Measurements from ENCODE around the gene ABCA12.

ABCA12 gene

GRCh38 chr2:215066124-215066523 is 72.3 kb downstream of the ABCA12 start:
- TF ChIP-seq EZH2phosphoT487 (IDR thresholded peaks at IDR 0.05; ENCODE audit: low read length) (no peak), EZH2 (optimal IDR thresholded peaks at IDR 0.05; ENCODE audit: low read depth, low read length) (no peak)
- TF ChIP-seq, protein P1, sequence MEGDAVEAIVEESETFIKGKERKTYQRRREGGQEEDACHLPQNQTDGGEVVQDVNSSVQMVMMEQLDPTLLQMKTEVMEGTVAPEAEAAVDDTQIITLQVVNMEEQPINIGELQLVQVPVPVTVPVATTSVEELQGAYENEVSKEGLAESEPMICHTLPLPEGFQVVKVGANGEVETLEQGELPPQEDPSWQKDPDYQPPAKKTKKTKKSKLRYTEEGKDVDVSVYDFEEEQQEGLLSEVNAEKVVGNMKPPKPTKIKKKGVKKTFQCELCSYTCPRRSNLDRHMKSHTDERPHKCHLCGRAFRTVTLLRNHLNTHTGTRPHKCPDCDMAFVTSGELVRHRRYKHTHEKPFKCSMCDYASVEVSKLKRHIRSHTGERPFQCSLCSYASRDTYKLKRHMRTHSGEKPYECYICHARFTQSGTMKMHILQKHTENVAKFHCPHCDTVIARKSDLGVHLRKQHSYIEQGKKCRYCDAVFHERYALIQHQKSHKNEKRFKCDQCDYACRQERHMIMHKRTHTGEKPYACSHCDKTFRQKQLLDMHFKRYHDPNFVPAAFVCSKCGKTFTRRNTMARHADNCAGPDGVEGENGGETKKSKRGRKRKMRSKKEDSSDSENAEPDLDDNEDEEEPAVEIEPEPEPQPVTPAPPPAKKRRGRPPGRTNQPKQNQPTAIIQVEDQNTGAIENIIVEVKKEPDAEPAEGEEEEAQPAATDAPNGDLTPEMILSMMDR (IDR thresholded peaks at IDR 0.05; ENCODE audit: low read length), result no peak
- Histone ChIP-seq H3K79me2 (ENCODE audit: low read length) (no peaks in the 10 kb centered on the region), H3K9me2 (replicated peaks; ENCODE audit: insufficient read depth, low read length) (no peaks in the 10 kb centered on the region), H3K9ac (ENCODE audit: low read length) (no peak overlapping the region), H4K20me1 (ENCODE audit: insufficient read depth, low read length) (no peaks in the 10 kb centered on the region), H3K27ac (ENCODE audit: low read length) (no peak overlapping the region), H3K27me3 (replicated peaks; ENCODE audit: insufficient read depth, low read length) (no peaks in the 10 kb centered on the region), H2AFZ (ENCODE audit: low read length) (no peak overlapping the region), H3K4me2 (ENCODE audit: low read depth, low read length) (no peak overlapping the region), H3K36me3 (replicated peaks; ENCODE audit: insufficient read depth, low read length) (no peaks in the 10 kb centered on the region), H3F3A (ENCODE audit: insufficient read depth, low read length) (no peaks in the 10 kb centered on the region), H3K4me3 (ENCODE audit: low read length) (no peak overlapping the region), H3K4me1 (ENCODE audit: low read length) (no peaks in the 10 kb centered on the region), H3K9me3 (replicated peaks; ENCODE audit: insufficient read depth, low read length) (no peaks in the 10 kb centered on the region)
- DNase-seq, result no peak

DNA sequence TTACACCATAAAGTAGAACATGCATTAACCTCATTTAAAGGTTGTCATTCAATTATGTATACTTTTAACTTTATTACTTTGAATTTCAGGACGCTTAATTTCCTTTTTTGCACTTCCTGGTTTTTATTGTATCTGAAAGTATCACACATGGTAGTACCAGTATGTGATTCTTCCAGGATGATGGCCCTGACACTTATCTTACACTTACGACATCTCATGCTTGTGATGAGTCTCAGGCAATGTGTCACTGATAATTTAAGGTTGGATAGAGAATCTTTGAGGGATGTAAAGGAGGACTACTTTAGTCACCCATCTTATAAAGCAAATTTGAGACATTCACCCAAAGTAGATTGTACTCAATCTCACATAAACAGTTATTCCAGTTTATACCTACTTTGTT is 74.9 kb downstream of the ABCA12 start:
- Histone ChIP-seq H3K27ac (ENCODE audit: low read length) (no peak overlapping the region), H3K9me2 (replicated peaks; ENCODE audit: insufficient read depth, low read length) (no peaks in the 10 kb centered on the region), H3K79me2 (ENCODE audit: low read length) (no peaks in the 10 kb centered on the region), H2AFZ (ENCODE audit: low read length) (no peak overlapping the region), H4K20me1 (ENCODE audit: insufficient read depth, low read length) (no peaks in the 10 kb centered on the region), H3K4me1 (ENCODE audit: low read length) (no peaks in the 10 kb centered on the region), H3K27me3 (replicated peaks; ENCODE audit: insufficient read depth, low read length) (no peaks in the 10 kb centered on the region), H3K4me2 (ENCODE audit: low read depth, low read length) (no peak overlapping the region), H3K4me3 (ENCODE audit: low read length) (no peak overlapping the region), H3K9ac (ENCODE audit: low read length) (no peak overlapping the region), H3F3A (ENCODE audit: insufficient read depth, low read length) (no peaks in the 10 kb centered on the region), H3K9me3 (replicated peaks; ENCODE audit: insufficient read depth, low read length) (no peaks in the 10 kb centered on the region), H3K36me3 (replicated peaks; ENCODE audit: insufficient read depth, low read length) (no peaks in the 10 kb centered on the region)
- no peak for DNase-seq
- no peak for TF ChIP-seq EZH2phosphoT487 (IDR thresholded peaks at IDR 0.05; ENCODE audit: low read length)

DNA sequence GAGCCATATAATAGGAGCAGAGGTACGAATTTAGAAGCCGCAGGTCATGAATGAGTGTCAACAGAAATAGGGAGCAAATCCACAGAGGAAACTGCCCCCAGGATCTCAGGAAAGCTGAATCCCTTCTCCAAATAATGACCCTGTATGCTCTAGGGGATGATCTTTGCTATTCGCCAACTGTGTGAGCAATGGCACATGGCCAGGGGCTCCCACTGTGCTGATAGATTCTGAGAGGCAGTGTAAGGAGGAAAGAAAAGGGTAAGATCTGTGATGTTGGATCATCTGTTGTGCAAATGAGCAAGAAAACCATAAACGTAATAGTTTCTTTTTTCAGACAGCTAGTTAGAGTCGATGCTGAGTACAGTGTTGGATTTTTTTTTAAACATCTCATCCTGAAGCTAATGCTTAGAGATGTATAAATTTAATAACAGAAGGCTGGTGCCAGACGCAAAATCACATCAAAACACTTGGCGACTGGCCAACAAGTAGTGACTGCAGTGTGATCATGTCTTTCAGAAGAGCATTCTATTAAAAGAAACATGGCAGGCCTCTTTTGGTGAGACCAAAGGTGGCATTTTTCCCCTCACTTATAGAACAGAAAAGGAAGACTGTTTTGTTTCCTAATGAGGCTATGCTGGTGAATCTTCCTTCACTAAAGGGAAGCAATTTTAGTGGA is 77.4 kb downstream of the ABCA12 start:
- Histone ChIP-seq H3K9me2 (replicated peaks; ENCODE audit: insufficient read depth, low read length) (no peaks in the 10 kb centered on the region), H3K9ac (ENCODE audit: low read length) (no peak overlapping the region), H3F3A (ENCODE audit: insufficient read depth, low read length) (no peaks in the 10 kb centered on the region), H3K27me3 (replicated peaks; ENCODE audit: insufficient read depth, low read length) (no peaks in the 10 kb centered on the region), H3K4me2 (ENCODE audit: low read depth, low read length) (no peak overlapping the region), H2AFZ (ENCODE audit: low read length) (no peak overlapping the region), H3K9me3 (replicated peaks; ENCODE audit: insufficient read depth, low read length) (no peaks in the 10 kb centered on the region), H4K20me1 (ENCODE audit: insufficient read depth, low read length) (no peaks in the 10 kb centered on the region), H3K4me3 (ENCODE audit: low read length) (no peak overlapping the region), H3K27ac (ENCODE audit: low read length) (no peak overlapping the region), H3K79me2 (ENCODE audit: low read length) (no peaks in the 10 kb centered on the region), H3K36me3 (replicated peaks; ENCODE audit: insufficient read depth, low read length) (no peaks in the 10 kb centered on the region), H3K4me1 (ENCODE audit: low read length) (no peaks in the 10 kb centered on the region)
- TF ChIP-seq EZH2phosphoT487 (IDR thresholded peaks at IDR 0.05; ENCODE audit: low read length) (no peak), EZH2 (optimal IDR thresholded peaks at IDR 0.05; ENCODE audit: low read depth, low read length) (no peak)
- TF ChIP-seq, protein P1 (IDR thresholded peaks at IDR 0.05; ENCODE audit: low read length), result no peak
- no peak for DNase-seq

DNA sequence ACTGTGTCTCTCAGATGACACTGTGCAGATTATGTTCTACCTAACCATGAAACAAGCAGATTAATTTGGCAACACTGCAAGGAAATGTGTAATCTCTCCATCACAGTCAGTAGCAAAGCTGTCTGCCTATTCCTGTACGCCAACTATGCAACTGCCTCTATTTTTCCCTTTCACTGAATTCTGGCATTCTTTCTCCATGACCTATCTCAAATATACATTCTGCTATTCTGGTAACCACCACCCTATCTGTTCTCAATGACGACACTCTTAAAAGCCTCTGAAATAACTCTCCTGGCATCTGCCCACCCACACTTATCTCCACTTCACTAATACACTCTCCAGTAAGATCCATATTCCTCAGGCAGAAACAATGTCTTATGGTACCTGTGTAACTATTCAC is 78.7 kb downstream of the ABCA12 start:
- no peak overlapping the region for H3K9ac ChIP-seq (ENCODE audit: low read length)
- H3K36me3 ChIP-seq (replicated peaks; ENCODE audit: insufficient read depth, low read length), result no peaks in the 10 kb centered on the region
- no peaks in the 10 kb centered on the region for H3K9me3 ChIP-seq (replicated peaks; ENCODE audit: insufficient read depth, low read length)
- H3K79me2 ChIP-seq (ENCODE audit: low read length), result no peaks in the 10 kb centered on the region
- TF ChIP-seq, protein P1 (IDR thresholded peaks at IDR 0.05; ENCODE audit: low read length), result no peak
- TF ChIP-seq EZH2phosphoT487 (IDR thresholded peaks at IDR 0.05; ENCODE audit: low read length) (no peak), EZH2 (optimal IDR thresholded peaks at IDR 0.05; ENCODE audit: low read depth, low read length) (no peak)
- no peak overlapping the region for H3K4me3 ChIP-seq (ENCODE audit: low read length)
- no peak overlapping the region for H3K27ac ChIP-seq (ENCODE audit: low read length)
- H2AFZ ChIP-seq (ENCODE audit: low read length), result no peak overlapping the region
- H3K4me1 ChIP-seq (ENCODE audit: low read length), result no peaks in the 10 kb centered on the region
- no peak overlapping the region for H3K4me2 ChIP-seq (ENCODE audit: low read depth, low read length)
- no peaks in the 10 kb centered on the region for H3K27me3 ChIP-seq (replicated peaks; ENCODE audit: insufficient read depth, low read length)
- DNase-seq, result no peak
- H4K20me1 ChIP-seq (ENCODE audit: insufficient read depth, low read length), result no peaks in the 10 kb centered on the region
- H3F3A ChIP-seq (ENCODE audit: insufficient read depth, low read length), result no peaks in the 10 kb centered on the region
- H3K9me2 ChIP-seq (replicated peaks; ENCODE audit: insufficient read depth, low read length), result no peaks in the 10 kb centered on the region

All from MM.1S (cell line).